ENCODE results near the gene CEP72.
"Not testable (repeated sequence)": the region's sequence is repeated elsewhere in the genome, so short reads cannot be mapped to it uniquely, and the experiment has no call there.

The CEP72 gene

GRCh38 chr5:686936-687335, 74.8 kb downstream of the CEP72 start:
- DNase-seq, result not testable (repeated sequence)

GRCh38 chr5:688348-689010, 76.3 kb downstream of the CEP72 start:
- not testable (repeated sequence) for DNase-seq

- not testable (repeated sequence) for DNase-seq
Measured at GRCh38 chr5:690293-690692, 78.2 kb downstream of the CEP72 start.

DNA sequence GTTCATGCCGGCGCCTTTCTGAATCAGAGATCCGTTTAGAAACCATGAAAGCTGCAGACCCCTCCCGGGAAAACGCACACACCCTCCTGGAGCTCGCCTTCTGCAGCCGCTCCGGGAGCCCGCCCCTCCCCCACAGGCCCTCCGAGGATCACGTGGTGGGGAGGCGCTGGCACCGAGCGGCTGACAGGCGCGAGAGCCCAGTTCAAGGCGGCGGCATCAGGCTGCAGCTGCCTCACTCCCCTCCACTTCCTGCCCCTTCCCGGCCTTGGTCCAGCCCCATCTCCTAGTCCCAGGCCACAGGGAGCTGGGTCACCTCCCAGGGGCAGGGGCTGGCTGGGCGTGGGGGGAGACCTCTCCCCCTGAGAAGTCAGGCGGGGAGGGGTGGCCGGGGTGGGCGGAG, 78.9 kb downstream of the CEP72 start:
- not testable (repeated sequence) for DNase-seq

GRCh38 chr5:691817-692528, 79.8 kb downstream of the CEP72 start:
- DNase-seq, result no peak

- DNase-seq, result not testable (repeated sequence)
Measured at GRCh38 chr5:692529-693041, 80.4 kb downstream of the CEP72 start.

DNA sequence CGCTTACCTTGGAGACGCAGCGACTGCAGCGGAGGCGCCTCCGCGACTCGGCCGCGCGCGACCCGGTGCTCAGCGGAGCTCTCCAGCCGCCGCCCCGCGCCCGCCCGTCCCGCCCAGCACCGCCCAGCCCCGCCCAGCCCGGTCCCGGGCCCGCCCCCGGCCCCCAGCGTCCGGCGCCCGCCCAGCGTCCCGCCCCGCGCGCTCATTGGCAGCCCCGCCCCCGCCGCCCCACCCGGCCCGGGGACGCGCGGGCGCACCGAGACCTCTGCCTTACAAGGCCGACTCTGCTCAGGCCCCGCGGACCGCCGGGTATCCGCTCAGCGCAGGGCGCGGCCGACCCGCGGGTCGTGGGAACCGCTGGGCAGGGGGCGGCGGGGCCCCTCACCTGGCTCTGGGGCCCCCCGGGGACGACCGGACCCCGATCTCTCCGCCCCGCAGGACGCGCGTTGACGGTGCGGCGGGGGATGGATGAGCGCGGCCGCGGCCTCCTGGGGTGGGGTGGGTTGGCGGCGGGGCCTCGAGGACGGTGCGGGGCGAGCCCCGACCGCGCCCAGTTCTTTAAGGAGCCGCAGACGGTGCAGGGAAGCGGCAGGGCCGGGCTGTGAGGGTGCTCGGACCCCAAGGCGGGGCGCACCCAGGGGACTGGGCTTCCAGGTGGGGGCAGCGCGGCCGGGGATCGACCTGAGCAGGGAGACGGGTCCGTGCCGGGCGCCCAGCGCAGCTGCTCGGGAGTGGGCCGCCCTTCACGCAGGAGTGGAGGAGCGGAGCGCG, 81.3 kb downstream of the CEP72 start, which contains the start of gene TPPP:
TPPP (minus strand) TSS at position 82 of the 771 bp plus-strand sequence. CDS start 15,292 bp downstream, outside the sequence.
- DNase-seq, result peak; percentile 53

GRCh38 chr5:694042-694431, 81.9 kb downstream of the CEP72 start:
- DNase-seq, result not testable (repeated sequence)

DNA sequence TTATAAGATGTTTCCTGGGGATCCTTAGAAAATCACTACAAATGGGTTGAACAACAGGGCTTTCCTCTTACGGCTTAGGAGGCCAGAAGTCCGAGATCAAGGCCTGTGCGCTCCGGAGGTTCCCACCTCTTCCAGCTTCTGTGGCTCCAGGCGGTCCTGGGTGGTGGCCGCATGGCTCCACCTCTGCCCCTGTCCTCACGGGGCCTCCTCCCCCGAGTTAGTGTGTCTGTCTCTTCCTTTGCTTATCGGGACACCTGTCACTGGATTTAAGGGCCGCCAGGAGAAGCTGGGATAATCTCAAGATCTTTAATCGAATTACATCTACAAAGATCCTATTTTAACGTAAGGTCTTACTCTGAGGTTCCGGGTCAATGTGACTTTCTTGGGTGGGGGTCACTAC, 83.3 kb downstream of the CEP72 start:
- DNase-seq, result not testable (repeated sequence)

DNA sequence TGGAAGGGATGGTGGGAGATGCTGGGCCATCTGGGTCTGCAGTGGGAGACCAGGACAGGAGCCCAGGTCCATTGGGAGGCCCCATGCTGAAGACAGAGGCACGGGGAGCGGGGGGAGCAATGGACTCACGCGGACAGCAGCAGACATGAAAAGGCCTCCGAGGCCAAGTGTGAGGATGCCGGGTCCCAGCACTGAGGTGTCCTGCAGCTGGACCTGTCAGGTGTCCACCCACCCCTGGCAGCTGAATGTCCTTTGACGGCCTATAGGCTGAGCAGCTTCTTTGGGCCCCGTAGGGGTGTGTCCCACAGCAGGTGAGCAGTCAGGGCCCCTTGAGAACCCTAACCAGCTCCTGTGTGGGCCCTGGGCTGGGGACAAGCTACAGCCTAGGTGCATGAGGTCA, 84.1 kb downstream of the CEP72 start:
- DNase-seq, result not testable (repeated sequence)

DNA sequence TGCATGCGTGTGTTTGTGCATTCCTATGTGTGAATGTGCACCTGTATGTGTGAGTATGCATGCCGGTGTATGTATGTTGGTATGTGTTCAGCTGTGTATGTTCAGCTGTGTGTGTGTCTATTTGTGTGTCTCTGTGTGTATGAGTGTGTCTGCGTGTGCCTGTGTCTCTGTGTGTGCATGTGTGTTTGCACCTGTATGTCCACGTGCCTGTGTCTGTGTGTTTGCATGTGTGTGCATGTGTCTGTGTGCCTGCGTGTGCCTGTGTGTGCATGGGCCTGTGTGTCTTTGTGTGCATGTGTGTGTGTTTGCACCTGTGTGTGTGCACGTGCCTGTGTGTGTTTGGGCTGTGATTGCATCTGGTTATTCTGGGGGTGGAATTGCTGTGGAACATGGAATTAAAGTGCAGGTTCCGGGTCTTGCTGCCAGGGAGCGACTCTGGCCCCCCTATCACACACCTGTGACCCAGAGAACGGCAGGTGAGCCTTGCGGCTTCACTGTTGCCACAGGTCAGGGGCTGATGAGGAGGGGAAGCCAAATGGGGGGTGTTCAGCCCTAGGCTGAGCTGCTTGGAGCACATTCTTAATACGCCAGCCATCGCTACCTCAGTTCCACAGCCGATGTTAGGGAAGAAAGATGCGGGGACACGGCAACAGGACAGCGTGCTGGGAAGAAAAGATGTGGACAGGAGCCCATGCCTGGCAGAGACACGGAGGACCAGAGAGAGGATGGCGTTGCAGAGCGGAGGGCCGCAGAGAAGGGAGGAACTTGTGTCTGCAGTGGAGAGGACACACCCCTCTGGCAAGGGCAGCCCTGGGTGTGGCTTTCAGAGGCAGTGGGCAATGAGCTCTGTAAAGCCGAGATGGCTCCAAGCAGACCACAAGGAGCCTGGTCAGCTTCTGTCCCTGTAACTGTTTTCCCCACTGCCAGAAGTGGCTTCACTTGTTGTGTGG, 84.9 kb downstream of the CEP72 start:
- DNase-seq, result not testable (repeated sequence)

Measured in DMS153 (cell line).